ENCODE data around the gene GART. TPM values are rescaled to one million over a fixed set of nuclear protein-coding genes. Genes with fewer than 3 reads are reported as not detected.

The GART gene
- total and polyA plus RNA-seq, 12 donors = 15.1 to 80.8 (median 59.5) TPM

GRCh38 chr21:33541105-33541711 lies 709 bp downstream of the GART start:
- peak overlapping the region in 3 of 4 donors; percentile 19 to 69 (median 53) for H3K4me3 ChIP-seq
- no peak for DNase-seq
- H3K36me3 ChIP-seq (replicated peaks in 1 of 2) = peaks cover 0 to 20% of the 10 kb centered on the region in 2 donors
- H3K27ac ChIP-seq = peak overlapping the region; percentile 97 to 100 (median 99)
- TF ChIP-seq POLR2A (IDR thresholded peaks at IDR 0.05) (no peak), CTCF (IDR thresholded peaks at IDR 0.05) (no peak)
- H3K27me3 ChIP-seq = no peaks in the 10 kb centered on the region
- 40 to 56% (median 47%) methylated on average over 19 of the region's 19 CpGs for WGBS, 4 donors
- peaks cover 31 to 35% of the 10 kb centered on the region in 2 donors for H3K4me1 ChIP-seq (replicated peaks in 1 of 2)
- H3K9me3 ChIP-seq (replicated peaks in 1 of 3) = no peaks in the 10 kb centered on the region
- intact Hi-C loops (cut with DNase I) = no loop called here

GRCh38 chr21:33540711-33541104 lies 1.2 kb downstream of the GART start:
- WGBS, 4 donors = 72 to 79% (median 77%) methylated on average over 3 of the region's 3 CpGs

GRCh38 chr21:33539616-33540015 lies 2.3 kb downstream of the GART start:
- TF ChIP-seq POLR2A (IDR thresholded peaks at IDR 0.05) (no peak), CTCF (IDR thresholded peaks at IDR 0.05) (no peak)
- H3K36me3 ChIP-seq (replicated peaks in 1 of 2) = peaks cover 0 to 33% of the 10 kb centered on the region in 2 donors
- peaks cover 18 to 19% of the 10 kb centered on the region in 2 donors for H3K4me1 ChIP-seq (replicated peaks in 1 of 2)
- 68 to 73% (median 70%) methylated on average over 4 of the region's 4 CpGs for whole genome bisulfite sequencing, 4 donors
- H3K27me3 ChIP-seq = no peaks in the 10 kb centered on the region
- no peak overlapping the region for H3K27ac ChIP-seq
- H3K4me3 ChIP-seq = no peak overlapping the region
- DNase-seq = no peak
- no peaks in the 10 kb centered on the region for H3K9me3 ChIP-seq (replicated peaks in 1 of 3)
- intact Hi-C loops (cut with DNase I) = no loop called here

More at GRCh38 chr21:33540711-33541104, 1.2 kb downstream of the GART start:
- Histone ChIP-seq H3K4me3 (peak overlapping the region in 1 of 4 donors; percentile 69), H3K9me3 (replicated peaks in 1 of 3) (no peaks in the 10 kb centered on the region), H3K27me3 (no peaks in the 10 kb centered on the region), H3K27ac (peak overlapping the region in 1 of 5 donors; percentile 100), H3K36me3 (replicated peaks in 1 of 2) (peaks cover 0 to 24% of the 10 kb centered on the region in 2 donors), H3K4me1 (replicated peaks in 1 of 2) (peaks cover 28 to 30% of the 10 kb centered on the region in 2 donors)
- no peak for DNase-seq
- TF ChIP-seq CTCF (IDR thresholded peaks at IDR 0.05) = no peak
- TF ChIP-seq POLR2A (IDR thresholded peaks at IDR 0.05) = no peak
- intact Hi-C loops (cut with DNase I) = no loop called here

GRCh38 chr21:33537212-33537611 lies 4.7 kb downstream of the GART start:
- intact Hi-C loops (cut with DNase I) = no loop called here
- TF ChIP-seq CTCF (IDR thresholded peaks at IDR 0.05) (no peak), POLR2A (IDR thresholded peaks at IDR 0.05) (no peak)
- WGBS, 4 donors = 83 to 100% (median 93%) methylated on average over 1 to 2 of the region's 2 CpGs
- Histone ChIP-seq H3K4me3 (no peak overlapping the region), H3K36me3 (replicated peaks in 1 of 2) (peaks cover 0 to 57% of the 10 kb centered on the region in 2 donors), H3K27me3 (no peaks in the 10 kb centered on the region), H3K27ac (no peak overlapping the region), H3K9me3 (replicated peaks in 1 of 3) (no peaks in the 10 kb centered on the region), H3K4me1 (replicated peaks in 1 of 2) (peaks cover 16 to 17% of the 10 kb centered on the region in 2 donors)
- no peak for DNase-seq

All from adrenal gland (tissue), 12 donors.